CD4-positive, alpha-beta T cell treated with Interleukin-17A for 4 hours (primary cell): ENCODE measurements around the gene OCIAD2.
"Not testable (repeated sequence)": the region's sequence is repeated elsewhere in the genome, so short reads cannot be mapped to it uniquely, and the experiment has no call there.

Experiments used
- DNase-seq: peaks from one replicate; pipeline ENCODE4 v3.0.0-alpha.2; 2020; ENCODE audit warnings: mixed read lengths

Gene OCIAD2

GRCh38 chr4:48905363-48906015 is 1.1 kb downstream of the OCIAD2 start:
- no peak for DNase-seq

DNA sequence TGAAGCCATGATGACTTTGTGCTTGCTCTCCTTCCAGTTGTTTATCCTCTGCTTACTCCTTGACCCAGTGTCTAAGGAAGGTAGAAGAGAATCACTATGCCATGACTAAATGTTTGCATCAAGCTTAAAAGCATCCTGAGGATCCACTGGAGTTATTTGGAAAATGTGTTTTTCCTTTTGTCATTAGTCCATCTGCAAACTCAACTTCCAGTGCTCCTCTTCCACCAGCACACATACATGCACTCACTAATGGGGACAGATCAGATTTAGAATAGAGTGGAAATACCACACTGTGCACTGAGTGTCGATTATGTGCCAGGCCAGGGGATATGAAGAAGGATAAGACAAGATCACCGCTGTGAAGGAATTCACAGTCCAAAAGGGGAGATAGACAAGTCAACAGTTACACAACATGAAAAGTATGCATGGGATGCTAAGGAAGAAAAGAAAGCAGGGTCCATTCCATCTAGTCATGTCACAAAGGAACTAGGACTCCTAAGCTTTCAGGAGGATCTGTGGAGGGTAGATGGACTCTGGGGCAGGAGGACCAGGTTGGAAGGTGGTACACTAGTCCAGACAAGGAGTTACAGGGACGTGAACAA is 1.9 kb downstream of the OCIAD2 start:
- no peak for DNase-seq

DNA sequence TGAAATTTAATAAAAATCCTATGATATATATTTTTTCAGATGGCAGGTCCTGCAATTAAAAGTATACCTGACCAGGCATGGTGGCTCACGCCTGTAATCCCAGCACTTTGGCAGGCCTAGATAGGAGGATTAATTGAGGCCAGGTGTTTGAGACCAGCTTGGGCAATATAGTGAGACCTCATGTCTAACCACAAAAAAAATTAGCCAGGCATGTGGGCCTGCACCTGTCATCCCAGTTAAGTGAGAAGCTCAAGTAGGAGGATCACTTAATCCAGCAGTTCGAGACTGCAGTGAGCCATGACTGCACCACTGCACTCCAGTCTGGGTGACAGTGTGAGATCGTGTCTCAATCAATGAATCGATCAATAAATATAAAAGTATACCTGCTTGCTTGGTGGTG is 2.5 kb downstream of the OCIAD2 start:
- DNase-seq, result no peak

DNA sequence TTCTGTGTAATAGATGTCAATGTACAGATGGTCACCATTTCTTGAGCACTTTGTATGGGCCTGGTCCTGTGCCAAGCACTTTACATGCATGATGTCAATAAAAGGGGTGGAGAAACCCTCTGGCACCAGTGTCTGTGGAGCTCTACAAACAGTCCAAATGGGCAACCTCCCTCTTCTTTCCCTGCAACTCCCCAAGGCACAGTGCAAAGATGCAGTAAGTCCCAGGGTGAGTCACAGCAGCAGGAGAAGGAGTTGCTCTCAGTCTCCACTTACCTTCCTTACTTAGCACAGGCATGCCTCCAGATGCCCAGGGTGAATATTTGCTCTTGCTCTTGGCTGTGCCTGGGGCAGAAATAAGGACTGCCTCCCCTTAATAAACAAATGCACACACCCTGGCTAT is 4.3 kb downstream of the OCIAD2 start:
- no peak for DNase-seq

GRCh38 chr4:48901196-48901595 is 5.4 kb downstream of the OCIAD2 start:
- DNase-seq, result no peak

- no peak for DNase-seq
Observed at GRCh38 chr4:48899950-48900349, 6.6 kb downstream of the OCIAD2 start.

- no peak for DNase-seq
Observed at GRCh38 chr4:48899432-48899749, 7.2 kb downstream of the OCIAD2 start.

DNA sequence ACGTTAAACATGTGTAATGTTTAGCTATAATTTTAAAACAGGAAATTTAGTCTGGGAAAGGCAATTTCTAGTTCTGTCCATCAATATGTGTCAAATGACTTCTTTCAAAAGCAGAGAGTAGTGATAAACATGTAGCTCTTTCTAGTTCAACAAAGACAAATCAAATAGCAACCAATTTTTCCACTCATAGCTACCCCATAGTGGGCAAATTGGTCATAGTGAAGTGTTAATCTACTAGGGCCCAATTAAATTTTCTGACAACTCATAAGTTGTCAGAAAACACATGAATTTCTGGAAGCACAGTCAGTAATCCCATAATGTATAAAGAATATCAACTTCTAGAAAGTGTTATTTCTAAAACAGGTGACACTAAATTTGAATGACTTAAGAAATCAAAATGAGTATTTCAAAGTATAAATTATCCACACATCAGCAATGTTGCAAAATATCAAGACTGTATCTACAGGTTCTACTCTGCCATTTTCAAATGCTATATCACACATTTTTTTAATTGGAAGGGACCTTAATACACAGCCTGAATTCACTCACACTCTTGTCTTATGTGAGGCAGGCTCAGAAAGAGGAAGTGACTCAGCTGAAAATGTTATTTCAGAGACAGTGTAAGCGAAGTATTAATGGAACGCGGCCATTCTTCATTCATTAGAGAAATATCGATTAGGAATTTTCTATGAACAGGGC is 7.7 kb downstream of the OCIAD2 start:
- no peak for DNase-seq

GRCh38 chr4:48896845-48897244 is 9.7 kb downstream of the OCIAD2 start:
- no peak for DNase-seq

DNA sequence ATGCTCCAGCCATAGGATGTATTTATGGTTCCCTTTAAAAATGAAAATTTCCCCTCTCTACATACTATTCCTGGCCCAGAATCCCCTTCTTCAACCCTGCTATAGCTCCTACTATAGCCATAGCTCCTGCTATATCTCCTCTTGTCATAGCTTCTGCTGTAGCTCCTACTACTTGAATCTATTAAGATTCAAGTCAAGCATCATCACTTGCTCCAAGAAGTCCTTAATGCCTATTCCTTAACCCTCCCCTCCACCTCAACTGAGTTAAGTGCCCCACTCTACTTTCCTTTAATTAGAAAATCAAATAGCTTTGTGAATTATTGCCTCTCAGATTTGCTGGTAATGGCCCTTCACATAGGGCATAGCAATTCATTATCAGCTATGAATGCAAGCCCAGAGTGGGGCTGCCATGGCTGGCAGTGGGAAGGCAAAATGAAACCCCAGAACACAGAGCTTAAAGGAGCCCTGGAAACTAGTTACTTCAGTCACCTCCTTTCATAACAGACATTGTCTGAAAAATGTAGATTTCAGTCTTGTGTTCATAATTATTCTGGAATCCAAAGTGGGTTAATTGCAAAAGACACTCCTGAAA is 15.4 kb downstream of the OCIAD2 start:
- DNase-seq, result no peak

- DNase-seq, result not testable (repeated sequence)
Observed at GRCh38 chr4:48889750-48890149, 16.8 kb downstream of the OCIAD2 start.

DNA sequence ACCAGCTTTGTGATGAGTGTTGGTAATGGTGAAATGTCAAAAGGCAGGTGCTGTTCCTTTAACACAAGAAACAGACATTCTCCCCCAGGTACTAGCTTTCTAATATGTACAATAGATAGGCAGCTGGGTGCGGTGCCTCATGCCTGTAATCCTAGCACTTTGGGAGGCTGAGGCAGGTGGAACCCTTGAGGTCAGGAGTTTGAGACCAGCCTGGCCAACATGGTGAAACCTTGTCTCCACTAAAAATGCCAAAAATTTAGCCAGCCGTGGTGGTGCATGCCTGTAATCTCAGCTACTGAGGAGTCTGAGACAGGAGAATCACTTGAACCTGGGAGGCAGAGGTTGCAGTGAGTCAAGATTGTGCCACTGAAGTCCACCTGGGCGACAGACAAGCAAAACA is 24.9 kb downstream of the OCIAD2 start:
- DNase-seq, result not testable (repeated sequence)

GRCh38 chr4:48879561-48880442 is 26.8 kb downstream of the OCIAD2 start:
- DNase-seq, result no peak

DNA sequence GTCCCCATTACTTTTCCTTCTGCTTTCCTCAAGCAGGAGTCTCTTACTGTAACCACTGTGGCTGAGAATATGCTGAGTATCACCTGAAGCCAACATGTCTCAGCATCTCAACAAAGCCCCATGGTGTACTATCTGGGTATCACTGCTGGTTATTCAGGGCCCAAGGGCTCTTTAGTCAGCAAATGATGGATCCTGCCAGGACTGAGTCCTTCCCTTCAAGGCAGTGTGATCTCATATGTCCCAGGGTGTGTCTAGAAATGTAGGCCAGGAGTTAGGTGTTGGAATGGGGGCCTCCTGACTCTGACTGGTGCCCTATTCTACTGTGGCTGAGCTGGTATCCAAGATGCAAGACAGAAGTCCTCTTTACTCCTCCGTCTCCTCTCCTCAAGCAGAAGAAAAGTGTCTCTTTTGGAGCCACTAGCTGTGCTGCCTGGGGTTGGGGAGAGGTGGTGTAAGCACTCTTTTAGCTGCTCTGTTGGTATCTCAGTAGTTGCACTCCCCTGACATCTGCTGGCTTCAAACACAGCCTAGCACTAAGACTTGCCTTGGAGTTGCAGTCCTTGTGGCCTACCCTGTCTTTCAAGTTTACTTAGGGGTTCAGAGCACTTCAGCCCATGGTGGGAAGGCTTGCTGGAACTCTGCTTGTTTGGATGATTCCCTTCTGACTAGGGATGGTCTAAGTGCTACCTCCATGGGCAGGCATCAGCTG is 28.6 kb downstream of the OCIAD2 start:
- DNase-seq, result no peak

DNA sequence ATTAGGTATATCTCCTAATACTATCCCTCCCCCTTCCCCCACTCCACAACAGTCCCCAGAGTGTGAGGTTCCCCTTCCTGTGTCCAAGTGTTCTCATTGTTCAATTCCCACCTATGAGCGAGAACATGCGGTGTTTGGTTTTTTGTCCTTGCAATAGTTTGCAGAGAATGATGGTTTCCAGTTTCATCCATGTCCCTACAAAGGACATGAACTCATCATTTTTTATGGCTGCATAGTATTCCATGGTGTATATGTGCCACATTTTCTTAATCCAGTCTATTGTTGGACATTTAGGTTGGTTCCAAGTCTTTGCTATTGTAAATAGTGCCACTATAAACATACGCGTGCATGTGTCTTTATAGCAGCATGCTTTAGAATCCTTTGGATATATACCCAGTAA is 41.9 kb downstream of the OCIAD2 start:
- DNase-seq, result not testable (repeated sequence)

DNA sequence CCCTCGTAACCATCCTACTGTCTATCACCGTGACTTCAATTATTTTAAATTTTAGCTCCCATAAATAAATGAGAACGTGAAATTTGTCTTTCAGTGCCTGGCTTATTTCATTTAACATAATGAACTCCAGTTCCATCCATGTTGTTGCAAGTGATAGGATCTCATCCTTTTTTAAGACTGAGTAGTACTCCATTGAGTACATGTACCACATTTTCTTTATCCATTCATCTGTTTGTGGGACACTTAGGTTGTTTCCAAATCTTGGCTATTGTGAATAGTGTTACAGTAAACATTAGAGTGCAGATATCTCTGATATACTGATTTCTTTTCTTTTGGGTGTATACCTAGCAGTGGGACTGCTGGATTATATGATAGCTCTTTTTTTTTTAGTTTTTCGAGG is 42.8 kb downstream of the OCIAD2 start:
- DNase-seq, result no peak

DNA sequence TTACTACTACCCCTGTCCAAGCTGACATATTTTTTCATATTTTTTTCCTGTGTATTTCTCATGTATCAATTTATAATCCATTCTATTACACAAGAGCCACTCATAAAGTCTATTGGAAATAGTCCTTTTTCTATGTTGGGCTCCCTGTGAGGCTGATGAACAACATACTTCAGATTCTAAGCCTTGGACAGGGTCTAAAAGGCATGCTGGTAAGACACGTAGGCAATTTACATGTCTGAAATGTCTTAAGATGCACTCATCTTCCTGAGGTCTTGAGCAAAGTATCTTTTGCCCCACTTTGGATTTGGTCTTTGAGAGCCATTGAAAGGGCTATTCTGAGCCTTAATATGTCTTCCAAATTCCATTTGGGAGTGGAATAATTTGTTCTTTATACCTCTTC is 43.9 kb downstream of the OCIAD2 start:
- no peak for DNase-seq

DNA sequence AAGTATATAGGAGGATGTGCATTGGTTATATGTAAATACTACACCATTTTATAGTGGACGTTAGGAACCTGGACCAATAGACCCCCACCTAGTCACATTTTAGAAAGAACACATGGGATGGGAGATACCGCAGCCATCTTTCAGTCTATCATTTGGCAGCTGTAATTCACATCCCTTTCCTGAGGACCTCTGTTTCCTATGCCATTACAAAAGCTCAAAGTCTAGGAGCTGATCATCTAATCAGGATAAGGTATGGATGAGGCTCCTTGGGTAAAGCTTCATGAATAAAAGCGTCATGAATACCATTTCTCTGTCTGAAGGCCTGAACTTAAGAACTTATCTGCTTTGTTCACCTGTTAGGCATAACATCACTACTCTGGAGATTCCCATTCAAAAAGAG is 44.5 kb downstream of the OCIAD2 start:
- DNase-seq, result no peak

- DNase-seq, result no peak
Observed at GRCh38 chr4:48858130-48858529, 48.4 kb downstream of the OCIAD2 start.

DNA sequence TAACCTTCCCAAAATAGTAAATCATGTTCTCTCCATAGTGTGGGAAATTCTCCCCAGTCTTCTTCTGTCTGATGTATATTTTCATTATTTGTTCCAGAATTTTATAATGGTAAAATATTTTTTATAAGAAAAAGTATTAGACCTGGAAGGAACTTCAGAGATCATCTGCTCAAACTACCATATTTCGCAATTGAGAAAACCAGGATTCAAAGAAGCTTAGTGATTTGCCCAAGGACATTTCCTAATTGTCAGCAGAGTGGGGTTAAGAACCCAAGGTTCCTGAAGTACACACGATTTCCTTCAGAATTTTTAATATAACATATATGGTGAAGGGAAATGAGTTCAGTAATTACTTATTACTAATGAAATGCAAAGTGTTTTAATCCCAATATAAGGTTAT is 51.6 kb downstream of the OCIAD2 start:
- DNase-seq, result no peak

DNA sequence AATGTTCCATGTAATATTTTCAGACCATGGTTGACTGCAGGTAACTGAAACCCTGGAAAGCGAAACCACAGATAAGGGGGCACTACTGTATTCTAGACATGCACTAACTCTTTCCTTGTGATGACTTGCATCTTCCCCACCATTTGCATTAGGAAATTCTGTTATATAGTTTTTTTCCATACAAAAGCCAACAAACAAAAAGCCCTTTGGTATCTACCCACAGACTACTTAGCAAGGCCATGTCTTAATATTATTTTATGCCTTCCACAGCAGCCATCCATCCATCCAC is 52.2 kb downstream of the OCIAD2 start:
- DNase-seq, result no peak

DNA sequence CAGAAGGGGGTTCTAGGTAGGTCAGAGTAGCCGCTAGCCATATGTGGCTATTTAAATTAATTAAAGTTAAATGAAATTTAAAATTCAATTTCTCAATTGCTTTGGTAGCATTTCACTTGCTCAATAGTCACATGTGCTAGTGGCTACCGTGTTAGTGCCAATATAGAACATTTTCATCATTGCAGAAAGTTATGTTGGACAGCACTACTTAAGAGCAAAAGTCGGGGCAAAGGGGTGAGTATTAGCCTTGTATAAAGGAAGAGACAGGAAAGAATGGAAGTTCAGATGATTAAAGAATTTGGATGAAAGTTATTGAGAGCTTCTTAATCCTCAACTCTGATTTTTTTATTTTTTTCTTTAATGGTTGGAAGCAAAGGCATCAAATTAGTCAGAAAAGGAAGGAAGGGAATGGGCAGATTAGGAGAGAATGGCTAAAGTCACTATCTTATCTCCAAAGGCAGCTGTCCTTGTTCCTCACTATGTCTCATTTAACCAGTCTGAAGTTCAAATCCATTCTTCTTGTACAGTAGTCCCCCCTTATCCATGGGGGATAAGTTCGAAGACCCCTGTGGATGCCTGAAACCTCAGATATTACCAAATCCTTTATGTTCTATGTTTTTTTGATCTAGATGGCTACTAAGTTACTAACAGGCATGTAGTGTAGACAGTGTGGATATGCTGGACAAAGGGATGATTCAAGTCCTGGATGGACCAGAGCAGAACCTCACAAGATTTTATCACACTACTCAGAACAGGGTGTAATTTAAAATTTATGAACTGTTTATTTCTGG is 52.8 kb downstream of the OCIAD2 start:
- no peak for DNase-seq
